HG03135 (cell line): ENCODE measurements around the gene CALN1.
"Not testable (repeated sequence)": the region's sequence is repeated elsewhere in the genome, so short reads cannot be mapped to it uniquely, and the experiment has no call there.

ENCODE experiments used
- ATAC-seq: cut with Tn5 transposase; IDR thresholded peaks from one replicate; pipeline ENCODE4 v1.9.1; 2021; ENCODE audit warnings: mild to moderate bottlenecking, moderate library complexity; ENCODE audit not compliant: unreplicated experiment

The CALN1 gene

DNA sequence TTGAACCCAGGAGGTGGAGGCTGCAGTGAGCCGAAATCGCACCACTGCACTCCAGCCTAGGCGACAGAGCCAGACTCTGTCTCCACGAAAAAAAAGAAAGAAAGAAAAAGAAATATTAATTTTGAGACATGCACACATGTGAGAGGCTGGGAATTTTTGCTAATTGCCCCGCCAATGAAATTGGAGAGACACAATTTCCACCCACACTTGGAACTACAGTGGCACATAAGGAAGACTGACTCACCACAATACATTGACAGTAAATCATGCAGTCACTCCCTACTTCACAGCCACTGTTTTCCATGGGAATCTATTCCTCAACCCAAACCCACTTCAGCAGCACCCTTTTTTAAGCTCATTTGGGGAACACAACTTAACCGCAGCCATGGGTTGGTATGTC is 139.7 kb downstream of the CALN1 start:
- no peak for ATAC-seq

GRCh38 chr7:72268796-72269195 is 143.3 kb downstream of the CALN1 start:
- no peak for ATAC-seq

GRCh38 chr7:72268090-72268489 is 144.0 kb downstream of the CALN1 start:
- ATAC-seq, result no peak

DNA sequence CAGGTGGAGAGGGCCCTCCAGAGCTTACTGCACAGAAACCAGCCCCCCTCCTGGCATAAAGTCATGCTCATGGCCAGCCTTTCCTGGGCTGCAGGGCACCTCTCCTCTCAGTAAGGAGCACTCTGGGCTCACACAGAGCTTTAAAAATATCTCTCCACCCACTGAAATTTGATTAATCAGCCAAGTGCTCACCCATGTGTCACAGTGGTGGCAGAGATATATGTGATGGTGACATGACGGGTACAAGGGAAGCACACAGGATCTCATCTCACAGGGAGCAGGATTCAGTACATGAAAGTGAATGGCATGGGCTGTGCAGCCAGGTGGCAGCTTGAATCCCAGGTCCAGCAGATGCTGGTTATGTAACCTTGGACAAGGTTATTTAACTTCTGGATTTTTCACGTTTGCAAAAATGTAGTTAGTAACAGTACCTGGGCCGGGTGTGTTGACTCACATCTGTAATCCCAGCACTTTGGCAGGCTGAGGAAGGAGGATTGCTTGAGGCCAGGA is 144.8 kb downstream of the CALN1 start:
- ATAC-seq, result no peak

GRCh38 chr7:72266771-72267170 is 145.4 kb downstream of the CALN1 start:
- ATAC-seq, result no peak

GRCh38 chr7:72265071-72265904 is 146.8 kb downstream of the CALN1 start:
- no peak for ATAC-seq

DNA sequence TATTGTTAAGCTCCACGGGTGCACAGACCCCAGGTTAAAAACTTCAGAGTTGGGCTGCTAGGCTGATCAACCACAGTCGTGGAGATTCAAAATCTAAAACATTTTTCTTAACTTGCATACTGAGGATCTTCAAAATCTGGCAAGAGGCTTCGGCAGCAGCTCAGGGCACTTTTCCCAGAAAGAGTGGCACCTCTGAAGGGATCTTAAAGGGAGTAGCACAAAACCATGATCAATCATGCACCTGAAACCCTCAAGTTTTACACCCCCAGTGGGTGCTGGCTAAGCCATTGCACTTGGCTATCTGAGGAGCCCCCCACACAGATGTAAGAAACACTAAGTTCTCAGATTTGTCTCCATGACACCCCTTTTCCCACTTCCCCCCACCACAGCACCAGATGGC is 151.7 kb downstream of the CALN1 start:
- no peak for ATAC-seq

DNA sequence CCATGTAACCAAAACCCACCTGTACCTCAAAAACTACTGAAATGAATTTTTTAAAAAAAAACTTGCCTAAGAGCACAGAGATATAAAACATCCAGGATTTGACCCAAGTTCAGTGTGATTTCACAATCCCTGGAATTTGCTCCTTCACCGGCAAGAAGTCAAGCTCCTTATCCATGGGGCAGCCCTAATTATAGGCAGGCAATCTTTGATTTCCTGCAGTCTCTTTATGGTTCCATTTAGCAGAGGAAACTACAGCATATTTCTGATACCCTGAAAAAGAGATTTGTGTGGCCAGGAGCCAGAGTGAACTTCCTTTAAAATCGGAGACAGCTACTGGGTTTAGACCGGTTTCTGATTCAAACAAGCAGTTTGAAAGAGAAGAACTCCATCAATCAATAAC is 154.1 kb downstream of the CALN1 start:
- no peak for ATAC-seq

DNA sequence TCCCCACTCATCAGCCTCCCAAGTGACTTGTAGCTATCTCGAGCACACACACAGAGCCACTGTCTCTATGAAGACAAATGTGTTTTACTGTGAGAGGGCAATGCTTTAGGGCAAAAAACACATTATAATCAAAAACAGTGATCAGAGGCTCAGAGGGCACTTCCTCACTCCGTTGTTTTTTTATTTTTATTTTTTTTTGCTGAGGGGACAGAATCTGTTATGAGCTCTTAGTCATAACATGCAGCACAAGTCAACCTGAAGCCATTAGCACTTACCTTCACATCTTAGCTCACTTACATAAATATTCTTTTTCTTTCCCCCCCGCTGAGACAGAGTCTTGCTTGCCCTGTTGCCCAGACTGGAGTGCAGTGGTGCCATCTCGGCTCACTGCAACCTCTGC is 157.7 kb downstream of the CALN1 start:
- no peak for ATAC-seq

GRCh38 chr7:72249106-72249505 is 163.0 kb downstream of the CALN1 start:
- no peak for ATAC-seq

DNA sequence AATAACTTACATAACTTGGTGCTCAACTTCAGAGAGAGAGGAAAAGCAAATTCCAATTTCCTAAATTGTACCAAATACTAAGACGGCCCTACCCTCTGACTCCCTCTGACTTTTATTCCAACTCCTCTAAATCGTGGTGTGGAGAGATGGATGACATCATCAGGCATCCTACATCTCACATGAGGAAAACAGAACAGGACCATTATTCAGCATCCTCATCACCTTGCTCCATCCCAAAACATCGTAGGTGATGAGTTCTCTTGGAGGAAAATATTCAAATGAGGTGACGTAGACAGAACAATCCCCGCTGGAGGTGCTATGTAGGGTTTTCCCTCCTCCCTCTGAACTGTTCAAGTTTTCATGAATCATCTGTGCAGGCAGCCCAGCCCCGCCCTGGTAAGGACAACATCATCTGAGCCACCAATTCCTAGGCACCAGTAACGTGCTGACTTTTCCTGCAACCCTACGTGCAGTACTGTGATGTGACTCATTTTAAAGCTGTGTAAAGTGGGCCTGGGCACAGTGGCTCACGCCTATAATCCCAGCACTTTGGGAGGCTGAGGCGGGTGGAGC is 167.2 kb downstream of the CALN1 start:
- no peak for ATAC-seq

GRCh38 chr7:72243329-72243728 is 168.8 kb downstream of the CALN1 start:
- ATAC-seq, result no peak

- ATAC-seq, result no peak
These were observed 176.8 kb downstream of the CALN1 start for GRCh38 chr7:72235351-72235750.

DNA sequence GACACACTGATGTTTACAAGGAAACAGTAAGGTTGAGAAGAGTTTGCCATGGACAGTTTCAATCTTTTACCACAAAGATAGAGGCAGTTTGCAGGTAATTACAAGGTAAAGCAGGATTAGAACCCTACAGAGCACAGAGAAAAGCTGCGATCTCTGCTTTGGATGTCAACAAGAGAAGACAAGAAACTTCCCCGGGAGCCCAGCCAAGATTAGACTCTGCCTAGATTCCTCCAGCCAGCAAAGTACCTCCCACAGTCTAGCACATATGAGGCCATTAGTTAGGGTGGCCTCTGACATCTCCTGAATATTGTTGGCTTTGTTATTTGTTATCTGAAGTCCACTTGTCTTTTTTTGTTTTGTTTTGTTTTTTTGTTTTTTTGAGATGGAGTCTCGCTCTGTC is 178.1 kb downstream of the CALN1 start:
- ATAC-seq, result no peak

DNA sequence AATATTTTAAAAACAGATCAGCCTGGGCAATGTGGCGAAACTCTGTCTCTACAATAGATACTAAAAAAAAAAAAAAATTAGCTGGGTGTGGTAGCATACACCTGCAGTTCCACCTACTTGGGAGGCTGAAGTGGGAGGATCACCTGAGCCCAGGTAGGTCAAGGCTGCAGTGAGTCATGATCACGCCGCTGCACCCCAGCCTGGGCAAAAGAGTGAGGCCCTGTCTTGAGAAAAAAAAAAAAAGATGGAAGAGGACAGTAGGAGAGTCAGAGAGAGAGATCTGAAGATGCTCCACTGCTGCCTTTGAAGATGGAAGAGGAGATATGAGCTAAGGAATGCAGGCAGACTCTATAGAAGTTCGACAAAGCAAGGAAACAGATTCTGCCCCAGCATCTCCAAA is 181.9 kb downstream of the CALN1 start:
- ATAC-seq, result no peak

DNA sequence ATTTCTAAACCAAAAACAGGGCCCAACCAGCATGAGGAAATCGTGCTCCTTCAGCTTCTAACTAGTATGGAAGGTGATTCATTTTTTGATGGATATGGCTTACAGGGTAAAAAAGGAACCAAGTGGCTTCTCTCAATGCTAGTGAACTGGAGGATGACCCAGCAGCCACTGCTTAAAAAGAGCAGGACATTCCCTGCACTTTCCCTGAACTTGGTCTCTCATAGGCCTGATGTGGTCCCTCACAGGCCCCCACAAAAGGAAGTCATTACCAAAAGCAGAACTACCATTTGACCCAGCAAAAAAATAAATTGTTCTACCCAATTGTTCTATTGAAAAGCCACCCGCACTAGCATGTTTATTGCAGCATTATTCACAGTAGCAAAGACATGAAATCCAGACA is 188.8 kb downstream of the CALN1 start:
- ATAC-seq, result no peak

- ATAC-seq, result no peak
These were observed 190.0 kb downstream of the CALN1 start for GRCh38 chr7:72222136-72222535.

DNA sequence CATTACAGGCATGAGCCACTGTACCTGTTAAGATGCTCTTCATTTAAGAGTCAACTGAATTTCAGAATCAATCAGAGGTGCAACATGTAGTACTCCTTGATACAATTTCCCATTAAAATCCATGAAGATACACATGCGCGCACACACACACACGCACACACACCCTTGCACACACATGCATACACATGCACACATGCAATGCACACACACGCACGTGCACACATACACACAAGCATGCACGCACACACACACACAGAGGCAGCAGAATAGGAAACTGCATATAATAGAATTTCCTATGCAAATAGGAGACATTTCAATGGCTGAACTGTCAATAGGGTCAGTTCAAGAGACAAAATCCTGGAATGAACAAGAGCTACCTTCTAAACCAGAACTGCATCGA is 192.6 kb downstream of the CALN1 start:
- ATAC-seq, result no peak

DNA sequence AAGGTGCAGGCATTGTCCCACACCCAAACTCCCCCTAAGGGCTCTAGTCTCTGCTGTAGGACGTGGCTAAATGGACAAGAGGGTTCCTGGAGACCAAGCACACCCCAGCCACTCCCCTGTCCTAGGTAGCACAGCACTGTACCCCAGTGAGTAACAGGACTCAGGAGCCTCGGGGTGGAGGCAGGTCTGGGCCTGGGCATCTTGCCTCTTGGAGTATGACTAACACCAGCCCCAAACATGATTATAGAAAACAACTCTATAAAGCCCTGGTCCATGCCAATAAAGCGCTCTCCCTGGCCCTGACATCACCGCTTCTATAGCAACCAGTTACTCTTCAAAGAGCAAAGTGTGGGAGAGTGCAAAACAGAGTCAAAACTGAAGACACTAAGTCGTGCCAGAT is 195.0 kb downstream of the CALN1 start:
- no peak for ATAC-seq

DNA sequence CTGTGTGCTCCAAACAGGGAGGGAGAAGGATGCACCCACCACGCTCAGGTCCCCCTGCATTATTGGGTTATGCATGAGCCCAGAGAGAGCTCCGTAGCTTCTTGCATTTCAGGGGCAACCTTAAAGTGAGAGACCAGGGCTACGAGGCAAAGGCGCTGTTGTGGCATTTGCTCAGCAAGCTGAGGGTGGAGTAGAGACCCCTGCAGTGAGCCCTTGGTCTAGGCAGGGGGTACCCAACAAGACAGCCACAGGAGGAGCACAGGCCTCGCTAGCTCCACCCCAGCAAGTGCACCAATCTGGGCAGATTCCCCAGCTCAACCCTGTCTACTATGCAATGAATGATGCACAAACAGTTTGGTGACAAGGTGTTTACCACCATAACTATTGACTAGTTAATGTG is 198.4 kb downstream of the CALN1 start:
- no peak for ATAC-seq

- ATAC-seq, result no peak
These were observed 199.1 kb downstream of the CALN1 start for GRCh38 chr7:72213081-72213480.

GRCh38 chr7:72211175-72211574 is 201.0 kb downstream of the CALN1 start:
- ATAC-seq, result no peak

- not testable (repeated sequence) for ATAC-seq
These were observed 203.1 kb downstream of the CALN1 start for GRCh38 chr7:72209006-72209405.
